Neural progenitor cell (in vitro differentiated cells): Measurements from ENCODE around the gene SCIN.

Source experiments
- CTCF ChIP-seq: fragments of 200-600 bp; sonication (generic); IDR thresholded peaks from 2 replicates; pipeline ENCODE4 v1.5.1; 2017; ENCODE audit warnings: antibody characterized with exemption, mild to moderate bottlenecking
- EZH2 ChIP-seq: fragments of 200-600 bp; sonication (generic); IDR thresholded peaks from 2 replicates; pipeline ENCODE4 v1.6.1; 2017; ENCODE audit warnings: antibody characterized with exemption, mild to moderate bottlenecking, moderate library complexity

- no peak for TF ChIP-seq CTCF
- no peak for TF ChIP-seq EZH2
Observed at GRCh38 chr7:12554872-12555271, 15.6 kb upstream of the SCIN start.
